Esophagus squamous epithelium (tissue), 5 donors: Measurements from ENCODE around the gene FIGNL2. TPM values are rescaled to one million over a fixed set of nuclear protein-coding genes. Genes with fewer than 3 reads are reported as not detected.
"Not testable (repeated sequence)": the region's sequence is repeated elsewhere in the genome, so short reads cannot be mapped to it uniquely, and the experiment has no call there.

Experiments used
- DNase-seq: peaks from one replicate; lab custom pipeline; 2025; lab: John Stamatoyannopoulos, UW
- H3K27ac ChIP-seq, 4 donors: fragments of 200-600 bp; sonication (generic); one replicate each; pipeline ENCODE4 v1.5.1; 2016 to 2019; ENCODE audit warnings: mild to moderate bottlenecking in 1 of 4
- H3K27me3 ChIP-seq, 4 donors: fragments of 200-600 bp; sonication (generic); 1 replicate in 3 of 4; 2 replicates in 1 of 4; pipeline versions ENCODE4 v1.5.1 to v1.6.0; 2017 to 2021; ENCODE audit warnings: antibody characterized with exemption in 1 of 4
- H3K36me3 ChIP-seq, 3 donors: fragments of 200-600 bp; sonication (generic); one replicate each; pipeline ENCODE4 v1.5.1; 2016 to 2019
- H3K4me1 ChIP-seq, 3 donors: fragments of 200-600 bp; sonication (generic); one replicate each; pipeline ENCODE4 v1.5.1; 2017 to 2019
- H3K4me3 ChIP-seq, 4 donors: fragments of 200-600 bp; sonication (generic); 1 replicate in 3 of 4; 2 replicates in 1 of 4; pipeline ENCODE4 v1.5.1; 2016 to 2019; ENCODE audit warnings: mild to moderate bottlenecking in 2 of 4, moderate library complexity in 1 of 4
- H3K9me3 ChIP-seq, 3 donors: fragments of 200-600 bp; sonication (generic); one replicate each; pipeline ENCODE4 v1.5.1; 2016 to 2019
- POLR2A ChIP-seq, 4 donors: fragments of 450-650 bp; IDR thresholded peaks; one replicate each; pipeline ENCODE4 v1.6.1; 2017; ENCODE audit warnings: antibody characterized with exemption in 4 of 4, mild to moderate bottlenecking in 4 of 4, moderate library complexity in 3 of 4
- WGBS, 2 donors: methylation state at CpG; one replicate each; pipeline ENCODE4 v1.1.5; 2018; 5-methylcytosine and 5-hydroxymethylcytosine counted together
- intact Hi-C: fragments of 100-400 bp; cut with DNase I; formaldehyde crosslinking; loops from one replicate; pipeline ENCODE4 v1.15.0; 2022
- total RNA-seq, 4 donors: library from RNA; depleted of rRNA; stranded (reverse); fragments of >200 nt; gene quantifications; one replicate each; pipeline ENCODE4 v1.1.0, GENCODE V29; 2016
- TF ChIP-seq, protein P1 (sequence below), 6 experiments: fragments of 450-650 bp in 4 of 6; fragments of 200-600 bp in 2 of 6; sonication (generic) in 2 of 6; IDR thresholded peaks; one replicate each; pipeline ENCODE4 v1.5.1; 2016 to 2019; ENCODE audit warnings: antibody characterized with exemption in 6 of 6, mild to moderate bottlenecking in 4 of 6, moderate library complexity in 4 of 6
- donor health status: DM: yes; HTN: yes; CAD: no.

Gene FIGNL2
- total RNA-seq, 4 donors from 2014 or later: 0.18 to 0.38 (median 0.19) TPM; not detected in 1

DNA sequence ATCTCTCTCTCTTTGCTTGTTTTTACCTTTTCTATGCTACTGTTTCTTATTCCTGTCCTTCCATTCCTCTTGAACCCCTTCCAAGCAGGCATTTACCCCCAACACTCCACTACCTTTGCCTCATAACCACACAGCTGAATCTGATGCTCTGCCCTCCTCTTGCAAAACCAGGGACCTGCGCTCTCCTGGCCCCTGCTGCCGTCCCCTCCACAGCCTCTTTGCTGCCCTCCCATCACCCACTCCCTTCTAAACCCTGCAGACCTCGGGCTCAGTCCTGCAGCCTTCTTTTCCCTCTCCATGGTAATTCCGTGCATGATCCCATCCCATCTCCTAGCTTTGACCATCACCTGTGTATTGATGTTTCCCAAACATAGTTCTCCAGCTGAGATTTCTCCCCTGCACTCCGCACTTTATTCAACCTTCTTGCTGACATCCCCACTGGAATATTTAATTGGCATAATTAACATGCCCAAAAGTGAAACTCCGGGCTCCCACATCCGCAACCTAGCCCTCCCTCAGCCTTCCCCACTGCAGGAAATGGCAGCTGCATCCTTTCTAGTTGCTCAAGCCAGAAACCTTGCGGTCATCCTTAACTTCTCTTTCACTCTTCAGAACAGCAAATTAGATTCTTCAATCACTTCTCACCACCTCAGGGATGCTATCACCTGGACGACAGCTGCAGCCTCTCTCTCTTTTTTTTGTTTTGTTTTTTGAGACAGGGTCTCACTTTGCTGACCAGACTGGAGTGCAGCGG, 16.0 kb downstream of the FIGNL2 start:
- Histone ChIP-seq H3K36me3 (no peaks in the 10 kb centered on the region), H3K4me1 (peaks cover 0 to 11% (median 4%) of the 10 kb centered on the region in 3 donors), H3K4me3 (no peak overlapping the region), H3K9me3 (no peaks in the 10 kb centered on the region), H3K27me3 (peaks cover 0 to 79% (median 0%) of the 10 kb centered on the region in 4 donors), H3K27ac (no peak overlapping the region)
- TF ChIP-seq, protein P1, sequence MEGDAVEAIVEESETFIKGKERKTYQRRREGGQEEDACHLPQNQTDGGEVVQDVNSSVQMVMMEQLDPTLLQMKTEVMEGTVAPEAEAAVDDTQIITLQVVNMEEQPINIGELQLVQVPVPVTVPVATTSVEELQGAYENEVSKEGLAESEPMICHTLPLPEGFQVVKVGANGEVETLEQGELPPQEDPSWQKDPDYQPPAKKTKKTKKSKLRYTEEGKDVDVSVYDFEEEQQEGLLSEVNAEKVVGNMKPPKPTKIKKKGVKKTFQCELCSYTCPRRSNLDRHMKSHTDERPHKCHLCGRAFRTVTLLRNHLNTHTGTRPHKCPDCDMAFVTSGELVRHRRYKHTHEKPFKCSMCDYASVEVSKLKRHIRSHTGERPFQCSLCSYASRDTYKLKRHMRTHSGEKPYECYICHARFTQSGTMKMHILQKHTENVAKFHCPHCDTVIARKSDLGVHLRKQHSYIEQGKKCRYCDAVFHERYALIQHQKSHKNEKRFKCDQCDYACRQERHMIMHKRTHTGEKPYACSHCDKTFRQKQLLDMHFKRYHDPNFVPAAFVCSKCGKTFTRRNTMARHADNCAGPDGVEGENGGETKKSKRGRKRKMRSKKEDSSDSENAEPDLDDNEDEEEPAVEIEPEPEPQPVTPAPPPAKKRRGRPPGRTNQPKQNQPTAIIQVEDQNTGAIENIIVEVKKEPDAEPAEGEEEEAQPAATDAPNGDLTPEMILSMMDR (IDR thresholded peaks at IDR 0.05): no peak
- TF ChIP-seq POLR2A (IDR thresholded peaks at IDR 0.05): no peak
- DNase-seq: no peak
- 23 to 42% methylated on average over 10 of the region's 10 CpGs for WGBS, 2 donors
- intact Hi-C loops: no loop called here

DNA sequence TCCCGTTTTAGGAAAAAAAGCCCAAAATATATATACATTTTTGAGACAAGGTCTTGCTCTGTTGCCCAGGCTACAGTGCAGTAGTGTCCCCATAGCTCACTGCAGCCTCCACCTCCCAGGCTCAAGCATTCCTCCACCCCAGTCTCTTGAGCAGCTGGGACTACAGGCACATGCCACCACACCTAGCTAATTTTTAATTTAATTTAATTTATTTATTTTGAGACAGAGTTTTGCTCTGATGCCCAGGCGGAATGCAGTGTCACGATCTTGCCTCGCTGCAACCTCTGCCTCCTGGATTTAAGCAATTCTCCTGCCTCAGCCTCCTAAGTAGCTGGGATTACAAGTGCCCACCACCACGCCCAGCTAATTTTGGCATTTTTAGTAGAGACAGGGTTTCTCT, 16.7 kb downstream of the FIGNL2 start:
- peaks cover 0 to 72% (median 0%) of the 10 kb centered on the region in 4 donors for H3K27me3 ChIP-seq
- H3K9me3 ChIP-seq, DNase-seq, H3K36me3 ChIP-seq, H3K4me3 ChIP-seq, intact Hi-C loops, H3K27ac ChIP-seq: not testable (repeated sequence)
- peaks cover 0 to 15% (median 4%) of the 10 kb centered on the region in 3 donors for H3K4me1 ChIP-seq
- 58 to 69% methylated on average over 4 to 5 of the region's 5 CpGs for WGBS, 2 donors

DNA sequence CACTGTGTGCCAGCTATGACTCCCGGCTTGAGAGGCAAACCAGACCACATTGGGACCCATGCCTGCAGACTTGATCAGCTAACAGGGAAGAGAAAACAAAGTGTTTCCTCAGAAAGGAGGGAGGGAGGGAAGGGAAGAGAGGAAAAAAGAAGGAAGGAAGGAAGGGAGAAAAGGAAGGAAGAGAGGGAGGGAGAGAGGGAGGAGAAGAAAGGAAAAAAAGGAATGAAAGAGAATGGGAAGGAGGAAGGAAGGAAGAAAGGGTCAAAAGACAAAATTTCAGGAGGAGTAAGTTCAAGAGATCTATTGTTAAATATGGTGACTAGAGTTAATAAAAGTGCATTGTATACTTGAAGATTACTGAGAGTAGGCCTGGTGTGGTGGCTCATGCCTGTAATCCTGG, 18.9 kb downstream of the FIGNL2 start:
- TF ChIP-seq, protein P1 (IDR thresholded peaks at IDR 0.05): no peak
- TF ChIP-seq POLR2A (IDR thresholded peaks at IDR 0.05): no peak
- Histone ChIP-seq H3K27me3 (peaks cover 0 to 51% (median 0%) of the 10 kb centered on the region in 4 donors), H3K9me3 (no peaks in the 10 kb centered on the region), H3K4me1 (peaks cover 0 to 15% (median 4%) of the 10 kb centered on the region in 3 donors), H3K4me3 (no peak overlapping the region), H3K27ac (no peak overlapping the region), H3K36me3 (no peaks in the 10 kb centered on the region)
- DNase-seq: no peak
- WGBS, 2 donors: 58% methylated on average over 1 of the region's 1 CpG; no CpG with 5 or more reads in 1 of the 2 donors
- intact Hi-C loops: no loop called here

DNA sequence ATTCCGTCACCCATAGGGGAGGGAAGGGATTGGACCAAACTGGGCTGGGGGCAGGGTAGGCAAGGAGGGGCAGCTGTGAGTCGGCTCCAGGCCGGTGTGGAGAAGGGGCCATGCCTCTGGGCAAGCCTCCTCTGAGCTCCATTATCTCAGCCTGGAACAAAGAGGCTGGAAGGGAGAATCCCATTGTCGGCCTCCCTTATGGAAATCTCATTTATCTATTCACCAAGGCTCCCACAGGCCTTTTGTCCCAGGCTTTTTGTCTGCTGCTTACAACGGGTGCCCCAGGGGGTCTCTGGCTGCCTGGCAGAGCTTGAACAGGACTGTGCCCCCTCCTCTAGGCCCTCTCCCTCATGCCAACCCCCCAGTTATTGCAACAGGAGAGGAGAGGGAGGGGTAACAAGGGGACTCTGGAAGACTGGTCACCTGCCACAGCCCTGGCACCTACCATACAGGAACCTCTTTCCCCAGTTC, 19.5 kb downstream of the FIGNL2 start:
- peaks cover 0 to 45% (median 0%) of the 10 kb centered on the region in 4 donors for H3K27me3 ChIP-seq
- TF ChIP-seq POLR2A (IDR thresholded peaks at IDR 0.05): no peak
- TF ChIP-seq, protein P1 (IDR thresholded peaks at IDR 0.05): no peak
- no peak for DNase-seq
- H3K9me3 ChIP-seq: no peaks in the 10 kb centered on the region
- whole genome bisulfite sequencing, 2 donors: 72 to 78% methylated on average over 3 to 5 of the region's 5 CpGs
- H3K4me3 ChIP-seq: no peak overlapping the region
- intact Hi-C loops: no loop called here
- H3K27ac ChIP-seq: no peak overlapping the region
- no peaks in the 10 kb centered on the region for H3K36me3 ChIP-seq
- H3K4me1 ChIP-seq: peaks cover 0 to 15% (median 4%) of the 10 kb centered on the region in 3 donors

DNA sequence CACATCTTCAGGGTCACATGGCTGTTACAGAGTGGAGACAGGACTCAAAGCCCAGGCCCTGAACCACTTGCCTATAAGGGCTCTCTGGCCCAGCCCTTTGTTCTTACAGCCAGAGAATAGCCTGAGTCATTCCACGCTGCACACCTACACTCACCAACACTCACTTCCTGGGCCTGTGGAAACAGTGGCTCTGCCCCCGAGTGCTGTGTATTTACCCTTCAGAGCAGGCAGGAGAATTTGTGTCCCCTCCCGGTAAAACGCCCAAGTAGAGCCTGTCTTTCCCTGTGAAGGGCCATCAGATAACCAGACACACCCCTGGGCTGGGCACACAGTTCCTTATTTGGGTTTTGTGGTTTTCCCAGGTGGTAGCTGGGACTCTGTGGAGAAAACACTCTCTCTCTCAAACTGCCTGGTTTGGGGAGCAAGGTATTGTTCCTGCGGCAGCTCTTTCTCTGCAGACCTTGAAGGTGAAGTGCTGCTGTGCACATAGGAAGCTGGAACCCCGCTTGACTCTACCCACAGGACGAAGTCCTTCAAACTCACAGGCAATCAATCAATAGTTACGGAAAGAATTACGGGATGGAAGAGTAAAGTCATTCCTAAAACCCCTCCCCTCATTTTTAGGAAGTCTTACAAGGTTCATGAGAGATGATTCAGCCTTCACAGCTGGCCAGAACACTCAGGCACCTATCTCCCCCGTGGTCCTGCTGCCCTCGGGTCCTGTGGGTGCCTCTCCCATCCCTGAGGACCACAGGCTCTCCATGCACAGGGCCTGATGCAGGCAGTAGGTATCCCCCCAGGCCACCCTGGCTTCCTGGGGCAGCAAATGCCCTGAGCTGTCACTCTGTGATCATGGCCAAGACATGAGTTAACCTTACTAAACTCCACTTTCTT, 20.3 kb downstream of the FIGNL2 start:
- WGBS, 2 donors: 37 to 58% methylated on average over 4 to 11 of the region's 11 CpGs
- H3K27me3 ChIP-seq: peaks cover 0 to 36% (median 0%) of the 10 kb centered on the region in 4 donors
- DNase-seq: no peak
- no peaks in the 10 kb centered on the region for H3K9me3 ChIP-seq
- no peak overlapping the region for H3K4me3 ChIP-seq
- H3K27ac ChIP-seq: no peak overlapping the region
- peaks cover 0 to 15% (median 4%) of the 10 kb centered on the region in 3 donors for H3K4me1 ChIP-seq
- no peaks in the 10 kb centered on the region for H3K36me3 ChIP-seq
- intact Hi-C loops: no loop called here
- TF ChIP-seq, protein P1 (IDR thresholded peaks at IDR 0.05): no peak
- TF ChIP-seq POLR2A (IDR thresholded peaks at IDR 0.05): no peak
